HG03095 (cell line): Measurements from ENCODE around the gene LRCH3.
"Not testable (repeated sequence)": the region's sequence is repeated elsewhere in the genome, so short reads cannot be mapped to it uniquely, and the experiment has no call there.

Source experiments
- ATAC-seq: cut with Tn5 transposase; IDR thresholded peaks from one replicate; pipeline ENCODE4 v1.9.1; 2021; ENCODE audit warnings: moderate library complexity; ENCODE audit not compliant: unreplicated experiment

The LRCH3 gene

GRCh38 chr3:197921429-197922275, 130.6 kb downstream of the LRCH3 start:
- ATAC-seq = not testable (repeated sequence)

GRCh38 chr3:197926418-197926817, 135.4 kb downstream of the LRCH3 start:
- no peak for ATAC-seq

DNA sequence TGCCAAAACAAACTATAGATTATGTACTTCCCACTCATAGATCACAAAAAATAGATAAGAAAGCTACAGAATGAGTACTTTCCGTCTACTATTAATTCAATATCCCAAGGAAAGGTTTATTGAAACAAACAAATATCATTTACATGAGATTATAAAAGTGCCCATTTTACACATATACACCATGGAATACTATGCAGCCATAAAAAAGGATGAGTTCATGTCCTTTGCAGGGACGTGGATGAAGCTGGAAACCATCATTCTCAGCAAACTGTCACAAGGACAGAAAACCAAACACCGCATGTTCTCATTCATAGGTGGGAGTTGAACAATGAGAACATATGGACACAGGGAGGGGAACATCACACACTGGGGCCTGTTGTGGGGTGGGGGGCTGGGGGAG, 136.5 kb downstream of the LRCH3 start:
- ATAC-seq = not testable (repeated sequence)

GRCh38 chr3:197936819-197937384, 145.8 kb downstream of the LRCH3 start:
- ATAC-seq = no peak
